AG04450 (cell line): ENCODE measurements around the gene HOXD8. TPM values are rescaled to one million over a fixed set of nuclear protein-coding genes. Genes with fewer than 3 reads are reported as not detected.

Source experiments
- CTCF ChIA-PET: fragments of 300-600, 350-600 bp; formaldehyde crosslinking; extraction: SDS; loops from one replicate; lab custom pipeline; 2022; ENCODE audit warnings: antibody characterized with exemption, inconsistent platforms; lab: Charles Lee
- POLR2A ChIA-PET: fragments of 350-600 bp; formaldehyde crosslinking; extraction: SDS; loops from one replicate; lab custom pipeline; 2021; ENCODE audit warnings: antibody characterized with exemption, inconsistent platforms; lab: Yijun Ruan, JAX
- DNase-seq: peaks from one replicate; pipeline ENCODE4 v3.0.0-alpha.2; 2011; ENCODE audit warnings: low read depth, low spot score
- H3K27ac ChIP-seq: one replicate; pipeline ENCODE4 v1.5.1; 2012; ENCODE audit warnings: low read depth, low read length, control low read depth
- H3K27me3 ChIP-seq: one replicate; pipeline ENCODE4 v1.6.0; 2012; ENCODE audit warnings: low read length; ENCODE audit not compliant: control insufficient read depth, insufficient read depth
- H3K4me3 ChIP-seq: 2 replicates; pipeline ENCODE4 v1.5.1; 2011; ENCODE audit warnings: mild to moderate bottlenecking, low read depth, low read length, control low read depth
- H3K9me3 ChIP-seq: 2 replicates; pipeline ENCODE4 v1.5.1; 2012; ENCODE audit warnings: low read length; ENCODE audit not compliant: control insufficient read depth, insufficient read depth
- CTCF ChIP-seq: IDR thresholded peaks from 2 replicates; pipeline ENCODE4 v1.5.1; 2011; ENCODE audit warnings: low read depth, low read length, control low read depth, inconsistent platforms
- polyA plus RNA-seq: library from polyadenylated mRNA; depleted of rRNA; stranded (reverse); fragments of >200 nt; gene quantifications from 2 replicates; pipeline ENCODE4 v1.2.3, GENCODE V29; 2011

The HOXD8 gene
- polyA plus RNA-seq, 1 experiment = not detected

DNA sequence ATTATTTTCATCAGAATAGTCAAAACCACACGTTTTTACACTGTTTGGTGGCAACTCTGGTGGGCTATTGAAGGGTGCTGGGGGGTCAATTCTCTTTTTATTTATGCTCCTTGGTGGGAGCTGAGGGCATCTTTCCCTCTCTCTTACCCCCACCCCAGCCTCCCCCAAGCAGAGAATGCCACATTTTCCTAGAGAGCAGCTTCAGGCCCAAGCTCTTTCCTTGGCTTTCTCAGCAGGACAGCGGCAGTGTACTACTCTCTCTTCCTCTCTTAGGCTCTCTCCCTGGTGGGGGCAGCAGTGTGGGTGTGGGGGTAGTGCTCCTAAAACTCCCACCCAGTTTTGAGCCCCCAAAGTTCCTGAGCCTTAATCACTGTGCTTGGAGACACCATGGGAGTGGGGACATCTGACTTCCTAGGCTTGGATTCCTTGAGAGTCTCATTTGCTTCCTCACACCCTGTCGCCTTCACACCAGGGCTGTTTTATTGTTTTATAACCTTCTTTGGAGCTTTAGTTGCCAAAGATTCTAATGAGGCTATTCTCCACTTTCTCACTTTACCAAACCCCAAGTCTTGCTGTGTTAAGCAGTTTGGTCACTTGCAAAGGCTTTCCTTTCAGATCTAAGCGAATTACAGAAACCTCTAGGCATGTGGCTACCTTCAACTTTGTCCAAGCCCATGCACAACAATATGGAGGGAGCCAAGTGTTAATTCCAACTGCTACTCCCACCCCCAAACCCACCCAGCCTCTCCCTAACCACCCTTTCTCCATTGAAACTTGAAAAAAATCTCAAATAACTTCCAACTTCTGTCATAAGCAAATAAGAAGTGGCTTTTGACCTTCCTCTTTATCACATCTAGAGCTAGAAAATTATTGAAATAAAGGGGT, 15.8 kb downstream of the HOXD8 start:
- no peak for DNase-seq
- no peak overlapping the region for H3K27ac ChIP-seq
- peaks cover 80% of the 10 kb centered on the region for H3K27me3 ChIP-seq
- ChIA-PET POLR2A (no interaction called here), CTCF (interaction anchor here (1.0 to 3.1 kb wide), 6 partner anchors 19 to 509 kb away, joined by 3 to 21 read pairs (median 8); no protein-coding TSS in a partner anchor)
- TF ChIP-seq CTCF = no peak
- H3K9me3 ChIP-seq = peaks cover 5% of the 10 kb centered on the region; the same call in 1 of the 2 replicates
- H3K4me3 ChIP-seq = no peak overlapping the region

GRCh38 chr2:176146101-176146500, 16.6 kb downstream of the HOXD8 start:
- ChIA-PET POLR2A (no interaction called here), CTCF (interaction anchor here (1.0 kb wide), 1 partner anchor 309 kb away, joined by 10 read pairs; no protein-coding TSS in a partner anchor)
- Histone ChIP-seq H3K4me3 (no peak overlapping the region), H3K27me3 (peaks cover 81% of the 10 kb centered on the region), H3K27ac (no peak overlapping the region), H3K9me3 (peaks cover 4% of the 10 kb centered on the region; the same call in 1 of the 2 replicates)
- DNase-seq = no peak
- TF ChIP-seq CTCF = no peak

DNA sequence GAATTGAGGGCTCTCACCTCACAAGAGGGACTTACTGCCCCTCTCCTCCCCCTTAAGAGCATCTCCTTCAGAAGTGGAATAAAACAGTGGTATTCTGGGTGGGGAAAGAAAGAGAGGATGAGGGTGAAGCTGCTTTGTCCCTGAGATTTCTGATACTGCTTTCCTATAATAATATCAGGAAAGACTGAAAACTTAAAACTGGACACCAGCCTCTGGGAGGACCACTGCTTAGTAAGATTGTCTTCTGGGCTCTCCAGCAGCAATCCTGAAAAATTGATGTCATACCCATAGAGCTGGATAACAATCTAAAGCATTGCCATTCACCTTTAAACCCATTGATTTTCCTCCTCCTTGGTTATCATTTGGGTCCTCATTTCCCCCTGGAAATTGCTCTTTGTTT, 17.1 kb downstream of the HOXD8 start:
- no peak for TF ChIP-seq CTCF
- ChIA-PET POLR2A (no interaction called here), CTCF (no interaction called here)
- Histone ChIP-seq H3K9me3 (peaks cover 4% of the 10 kb centered on the region; the same call in 1 of the 2 replicates), H3K4me3 (no peak overlapping the region), H3K27ac (no peak overlapping the region), H3K27me3 (peaks cover 82% of the 10 kb centered on the region)
- DNase-seq = no peak

- TF ChIP-seq CTCF = no peak
- DNase-seq = no peak
- POLR2A ChIA-PET = no interaction called here
- Histone ChIP-seq H3K4me3 (no peak overlapping the region), H3K27ac (no peak overlapping the region), H3K9me3 (peaks cover 4% of the 10 kb centered on the region; the same call in 1 of the 2 replicates), H3K27me3 (peaks cover 84% of the 10 kb centered on the region)
- CTCF ChIA-PET = no interaction called here
Observed at GRCh38 chr2:176147210-176147799, 17.8 kb downstream of the HOXD8 start.
